Fibroblast of the conjunctiva (primary cell): ENCODE results near the gene KIR2DL1.
"Not testable (repeated sequence)": the region's sequence is repeated elsewhere in the genome, so short reads cannot be mapped to it uniquely, and the experiment has no call there.

Experiments used
- DNase-seq: peaks from one replicate; pipeline ENCODE4 v3.0.0-alpha.2; 2010; ENCODE audit warnings: low read depth

KIR2DL1 gene

DNA sequence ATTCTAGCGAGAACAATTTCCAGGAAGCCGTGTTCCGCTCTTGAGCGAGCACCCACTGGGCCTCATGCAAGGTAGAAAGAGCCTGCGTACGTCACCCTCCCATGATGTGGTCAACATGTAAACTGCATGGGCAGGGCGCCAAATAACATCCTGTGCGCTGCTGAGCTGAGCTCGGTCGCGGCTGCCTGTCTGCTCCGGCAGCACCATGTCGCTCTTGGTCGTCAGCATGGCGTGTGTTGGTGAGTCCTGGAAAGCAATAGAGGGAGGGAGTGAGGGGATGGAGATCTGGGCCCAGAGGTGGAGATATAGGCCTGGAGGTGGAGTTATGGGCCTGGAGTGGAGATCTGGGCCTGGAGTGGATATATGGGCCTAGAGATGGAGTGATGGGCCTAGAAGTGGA lies at the start of gene KIR2DL1:
Gene KIR2DL1 (plus strand): TSS at position 148 of the 400 bp plus-strand sequence. CDS start 58 bp downstream, at position 206.
- not testable (repeated sequence) for DNase-seq

DNA sequence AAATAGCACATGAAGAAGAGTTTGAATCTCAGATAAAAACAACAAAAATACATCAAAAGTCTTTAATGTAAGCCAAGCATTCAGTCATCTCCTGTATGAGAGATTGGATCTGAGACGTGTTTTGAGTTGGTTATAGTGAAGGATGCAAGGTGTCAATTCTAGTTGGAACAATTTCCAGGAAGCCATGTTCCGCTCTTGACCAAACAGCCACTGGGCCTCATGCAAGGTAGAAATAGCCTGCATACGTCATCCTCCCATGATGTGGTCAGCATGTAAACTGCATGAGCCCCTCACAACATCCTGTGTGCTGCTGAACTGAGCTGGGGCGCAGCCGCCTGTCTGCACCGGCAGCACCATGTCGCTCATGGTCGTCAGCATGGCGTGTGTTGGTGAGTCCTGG lies 45.5 kb upstream of the KIR2DL1 start, which contains the start of gene KIR3DL3:
Gene KIR3DL3 (plus strand): TSS at position 301 of the 400 bp plus-strand sequence. CDS start 55 bp downstream, at position 356.
- no peak for DNase-seq

DNA sequence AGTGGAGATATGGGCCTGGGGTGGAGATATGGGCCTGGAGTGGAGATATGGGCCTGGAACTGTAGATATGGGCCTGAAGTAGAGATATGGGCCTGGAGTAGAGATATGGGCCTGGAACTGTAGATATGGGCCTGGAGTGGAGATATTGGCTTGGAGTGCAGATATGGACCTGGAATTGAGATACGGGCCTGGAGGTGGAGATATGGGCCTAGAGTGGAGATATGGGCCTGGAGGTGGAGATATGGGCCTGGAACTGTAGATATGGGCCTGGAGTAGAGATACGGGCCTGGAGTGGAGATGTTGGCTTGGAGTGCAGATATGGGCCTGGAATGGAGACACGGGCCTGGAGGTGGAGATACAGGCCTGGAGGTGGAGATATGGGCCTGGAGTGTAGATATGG lies 44.9 kb upstream of the KIR2DL1 start:
- DNase-seq, result no peak

DNA sequence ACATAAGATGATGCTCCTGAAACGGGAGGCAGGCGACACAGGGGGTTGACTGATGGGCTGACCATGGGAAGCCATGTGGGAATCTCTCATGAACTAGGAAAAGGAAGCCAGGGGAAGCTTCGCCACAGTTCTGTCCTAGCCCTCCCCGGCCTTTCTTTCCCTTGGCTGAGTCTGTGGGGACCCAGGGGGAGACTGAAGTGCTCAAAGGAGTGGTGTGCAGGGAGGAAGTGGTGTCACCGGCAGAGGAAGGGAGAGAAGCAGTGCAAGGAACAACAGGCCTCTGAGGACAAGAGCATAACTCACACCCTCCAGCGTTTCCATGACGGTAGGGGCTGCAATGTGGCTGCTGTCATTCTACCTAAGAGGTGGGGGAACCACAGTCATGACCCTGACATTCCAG lies 44.3 kb upstream of the KIR2DL1 start:
- DNase-seq, result no peak

DNA sequence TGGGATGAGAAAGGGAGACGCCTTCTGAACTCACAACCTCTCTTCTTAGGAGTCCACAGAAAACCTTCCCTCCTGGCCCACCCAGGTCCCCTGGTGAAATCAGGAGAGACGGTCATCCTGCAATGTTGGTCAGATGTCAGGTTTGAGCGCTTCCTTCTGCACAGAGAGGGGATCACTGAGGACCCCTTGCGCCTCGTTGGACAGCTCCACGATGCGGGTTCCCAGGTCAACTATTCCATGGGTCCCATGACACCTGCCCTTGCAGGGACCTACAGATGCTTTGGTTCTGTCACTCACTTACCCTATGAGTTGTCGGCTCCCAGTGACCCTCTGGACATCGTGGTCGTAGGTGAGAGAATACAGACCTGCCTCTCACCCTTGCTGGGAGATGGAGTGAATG lies 42.0 kb upstream of the KIR2DL1 start:
- DNase-seq, result no peak

DNA sequence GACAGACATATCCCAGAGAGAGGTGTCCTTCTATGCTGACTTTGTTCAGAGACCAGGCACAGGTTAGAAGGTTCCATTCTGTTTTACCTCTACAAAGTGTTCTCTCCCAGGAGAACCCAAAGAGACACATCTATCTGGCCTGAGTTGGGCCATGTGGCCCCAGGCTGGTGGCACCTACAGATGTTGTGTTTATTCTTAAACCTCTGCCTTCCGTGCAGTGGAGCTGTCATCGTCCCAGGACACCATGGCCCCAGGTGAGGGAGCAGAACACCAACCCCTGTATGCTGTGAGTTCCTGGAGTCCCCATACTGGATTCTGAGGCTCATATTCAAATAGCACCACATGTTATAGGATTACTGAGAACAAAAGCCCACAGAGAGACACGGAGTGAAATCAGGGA lies 41.4 kb upstream of the KIR2DL1 start:
- no peak for DNase-seq

DNA sequence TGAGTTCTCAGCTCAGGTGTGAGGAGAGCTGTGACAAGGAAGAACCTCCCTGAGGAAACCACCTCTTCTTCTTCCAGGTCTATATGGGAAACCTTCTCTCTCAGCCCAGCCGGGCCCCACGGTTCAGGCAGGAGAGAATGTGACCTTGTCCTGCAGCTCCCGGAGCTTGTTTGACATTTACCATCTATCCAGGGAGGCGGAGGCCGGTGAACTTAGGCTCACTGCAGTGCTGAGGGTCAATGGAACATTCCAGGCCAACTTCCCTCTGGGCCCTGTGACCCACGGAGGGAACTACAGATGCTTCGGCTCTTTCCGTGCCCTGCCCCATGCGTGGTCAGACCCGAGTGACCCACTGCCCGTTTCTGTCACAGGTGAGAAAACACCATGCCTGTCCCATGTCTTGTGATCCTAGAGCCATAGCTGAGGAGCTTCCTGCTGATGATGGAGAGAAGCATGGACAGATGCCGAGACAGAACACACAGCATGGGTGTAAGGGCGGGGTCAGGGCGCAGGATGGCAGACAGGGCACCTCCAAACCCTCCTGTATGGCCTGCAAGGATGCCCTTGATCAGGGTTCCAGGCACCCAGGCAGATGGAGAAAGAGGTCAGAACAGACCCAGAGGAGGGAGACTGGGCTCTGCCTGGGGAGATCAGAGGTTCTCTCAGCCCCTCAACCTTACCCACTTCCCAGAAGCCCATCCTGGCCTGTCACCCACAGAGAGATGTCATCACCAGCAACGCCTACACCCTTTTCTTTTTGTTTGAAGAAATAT lies 40.0 kb upstream of the KIR2DL1 start:
- no peak for DNase-seq

DNA sequence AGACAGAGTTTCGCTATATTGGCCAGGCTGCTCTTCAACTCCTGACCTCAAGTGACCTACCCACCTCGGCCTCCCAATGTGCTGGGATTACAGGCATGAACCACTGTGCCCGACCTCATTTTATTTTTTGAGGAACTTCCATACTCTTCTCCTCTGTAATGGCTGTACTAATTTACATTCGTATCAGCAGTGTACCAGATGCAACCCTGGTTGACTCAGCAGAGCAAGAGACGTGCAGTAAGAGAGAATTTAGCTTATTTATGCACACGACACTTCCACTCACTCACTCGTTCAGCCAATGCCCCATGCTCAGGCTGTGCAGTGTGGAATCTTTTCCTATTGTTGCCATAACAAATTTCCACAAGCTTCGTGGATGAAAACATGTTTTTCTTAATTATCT lies 38.4 kb upstream of the KIR2DL1 start:
- DNase-seq, result no peak

DNA sequence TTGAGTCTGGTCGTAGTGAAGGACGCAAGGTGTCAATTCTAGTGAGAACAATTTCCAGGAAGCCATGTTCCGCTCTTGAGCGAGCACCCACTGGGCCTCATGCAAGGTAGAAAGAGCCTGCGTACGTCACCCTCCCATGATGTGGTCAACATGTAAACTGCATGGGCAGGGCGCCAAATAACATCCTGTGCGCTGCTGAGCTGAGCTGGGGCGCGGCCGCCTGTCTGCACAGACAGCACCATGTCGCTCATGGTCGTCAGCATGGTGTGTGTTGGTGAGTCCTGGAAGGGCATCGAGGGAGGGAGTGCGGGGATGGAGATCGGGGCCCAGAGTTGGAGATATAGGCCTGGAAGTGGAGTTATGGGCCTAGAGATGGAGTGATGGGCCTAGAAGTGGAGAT lies 31.3 kb upstream of the KIR2DL1 start, which contains the start of gene KIR2DL3:
Gene KIR2DL3 (plus strand): TSS at position 208 of the 400 bp plus-strand sequence. CDS start 33 bp downstream, at position 241.
- DNase-seq, result not testable (repeated sequence)

DNA sequence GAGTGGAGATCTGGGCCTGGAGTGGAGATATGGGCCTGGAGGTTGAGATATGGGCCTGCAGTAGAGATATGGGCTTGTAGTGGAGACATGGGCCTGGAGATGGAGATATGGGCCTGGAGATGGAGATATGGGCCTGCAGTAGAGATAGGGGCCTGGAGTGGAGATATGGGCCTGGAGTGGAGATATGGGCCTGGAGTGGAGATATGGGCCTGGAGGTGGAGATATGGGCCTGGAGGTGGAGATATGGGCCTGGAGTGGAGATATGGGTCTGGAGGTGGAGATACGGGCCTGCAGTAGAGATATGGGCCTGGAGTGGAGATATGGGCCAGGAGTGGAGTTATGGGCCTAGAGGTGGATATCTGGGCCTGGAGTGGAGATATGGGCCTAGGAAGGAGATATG lies 30.9 kb upstream of the KIR2DL1 start:
- no peak for DNase-seq

DNA sequence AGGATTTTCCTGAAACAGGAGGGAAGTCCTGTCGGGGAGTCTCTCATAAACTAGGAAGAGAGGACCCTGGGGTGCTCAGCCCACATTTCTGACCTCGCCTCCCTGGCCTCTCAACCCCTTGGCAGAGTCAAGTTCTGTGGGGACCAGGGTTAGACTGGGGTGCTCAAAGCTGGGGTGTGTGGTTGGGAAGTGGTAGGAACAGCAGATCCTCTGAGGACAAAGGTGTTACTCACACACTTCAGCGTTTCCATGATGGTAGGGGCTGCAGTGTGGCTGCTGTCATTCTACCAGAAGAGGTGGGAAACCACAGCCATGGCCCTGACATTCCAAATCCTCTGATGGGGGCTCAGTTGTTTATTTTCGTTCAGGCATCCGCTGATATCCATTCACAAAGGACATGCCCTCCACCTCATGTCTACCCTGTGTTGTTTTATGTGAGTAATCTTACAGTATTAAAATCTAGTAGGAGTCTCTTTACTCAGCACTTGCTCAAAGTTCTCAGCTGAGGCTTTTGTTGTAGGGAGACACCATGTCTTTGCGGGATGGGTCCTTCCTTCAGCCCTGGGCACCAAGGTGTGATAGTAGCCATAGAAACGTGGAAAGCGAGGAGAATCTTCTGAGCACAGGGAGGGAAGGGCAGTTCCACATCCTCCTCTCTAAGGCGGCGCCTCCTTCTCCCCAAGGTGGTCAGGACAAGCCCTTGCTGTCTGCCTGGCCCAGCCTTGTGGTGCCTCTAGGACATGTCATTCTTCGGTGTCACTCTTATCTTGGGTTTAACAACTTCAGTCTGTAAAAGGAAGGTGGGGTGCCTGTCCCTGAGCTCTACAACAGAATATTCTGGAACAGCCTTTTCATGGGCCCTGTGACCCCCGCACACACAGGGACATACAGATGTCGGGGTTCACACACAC lies 29.8 kb upstream of the KIR2DL1 start:
- no peak for DNase-seq

DNA sequence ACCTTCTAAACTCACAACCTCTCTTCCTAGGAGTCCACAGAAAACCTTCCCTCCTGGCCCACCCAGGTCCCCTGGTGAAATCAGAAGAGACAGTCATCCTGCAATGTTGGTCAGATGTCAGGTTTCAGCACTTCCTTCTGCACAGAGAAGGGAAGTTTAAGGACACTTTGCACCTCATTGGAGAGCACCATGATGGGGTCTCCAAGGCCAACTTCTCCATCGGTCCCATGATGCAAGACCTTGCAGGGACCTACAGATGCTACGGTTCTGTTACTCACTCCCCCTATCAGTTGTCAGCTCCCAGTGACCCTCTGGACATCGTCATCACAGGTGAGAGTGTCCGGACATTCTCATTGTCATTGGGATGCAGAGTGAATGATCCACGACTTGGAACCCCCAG lies 27.6 kb upstream of the KIR2DL1 start:
- DNase-seq, result not testable (repeated sequence)

DNA sequence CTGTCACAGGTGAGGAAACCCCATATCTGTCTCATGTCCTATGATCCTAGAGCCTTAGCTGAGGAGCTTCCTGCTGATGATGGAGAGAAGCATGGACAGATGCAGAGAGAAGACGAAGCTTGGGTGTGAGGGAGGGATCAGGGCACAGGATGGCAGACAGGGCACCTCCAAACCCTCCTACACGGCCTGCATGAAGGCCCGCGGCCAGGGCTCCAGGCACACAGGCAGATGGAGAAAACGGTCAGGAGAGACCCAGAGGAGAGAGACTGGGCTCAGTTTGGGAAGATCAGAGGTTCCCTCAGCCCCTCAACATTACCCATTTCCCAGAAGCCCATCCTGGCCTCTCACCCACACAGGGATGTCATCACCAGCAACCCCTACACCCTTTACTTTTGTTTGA lies 25.5 kb upstream of the KIR2DL1 start:
- DNase-seq, result not testable (repeated sequence)

DNA sequence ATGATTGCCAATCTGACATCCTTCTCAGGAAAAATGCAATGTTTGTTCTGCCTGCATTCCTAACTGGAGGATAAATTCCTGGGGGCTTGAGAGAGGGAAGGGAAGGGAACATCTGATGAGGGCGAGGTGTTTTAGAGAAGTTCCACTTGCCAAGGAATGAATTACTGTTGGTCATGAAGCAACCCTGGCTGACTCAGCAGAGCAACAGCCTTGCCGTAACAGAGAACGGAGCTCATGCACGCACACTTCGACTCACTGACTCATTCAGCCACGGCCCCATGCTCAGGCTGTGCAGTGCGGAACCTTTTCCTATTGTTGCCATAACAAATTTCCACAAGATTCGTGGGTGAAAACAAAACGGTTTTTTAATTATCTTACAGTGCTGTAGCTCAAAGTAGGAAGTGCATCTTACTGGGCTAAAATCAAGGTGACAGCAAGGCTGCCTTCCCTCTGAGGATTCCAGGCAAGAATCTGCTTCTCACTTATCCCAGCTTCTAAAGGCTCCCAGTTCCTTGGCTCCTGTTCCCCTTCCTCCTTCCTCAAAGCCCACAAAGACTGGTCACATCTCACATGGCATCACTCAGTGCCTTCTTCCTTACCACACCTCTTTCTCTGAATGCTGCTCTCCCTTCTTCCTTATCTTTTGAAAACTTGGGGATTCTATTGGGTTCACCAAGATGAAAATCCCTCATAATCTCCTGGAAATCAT lies 21.8 kb upstream of the KIR2DL1 start:
- DNase-seq, result not testable (repeated sequence)

DNA sequence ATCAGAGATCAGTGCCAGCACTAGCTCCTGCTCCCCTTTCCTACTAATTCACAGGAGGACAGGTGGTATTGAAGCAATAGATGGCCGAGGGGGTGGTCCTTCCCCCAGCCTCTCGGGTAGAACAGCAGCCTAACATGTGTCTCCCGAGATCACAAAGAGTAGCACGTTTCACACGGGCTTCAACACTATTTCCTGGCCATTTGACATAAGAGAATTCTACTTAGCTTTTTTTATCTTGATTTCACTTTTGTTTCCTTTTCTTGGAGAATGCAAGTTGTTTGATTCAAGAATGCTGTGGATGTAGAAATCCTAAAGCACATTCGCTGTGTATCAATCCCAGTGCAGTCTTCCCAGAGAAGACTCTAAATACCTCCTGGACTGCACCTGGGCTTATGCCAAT lies 19.3 kb upstream of the KIR2DL1 start:
- not testable (repeated sequence) for DNase-seq

DNA sequence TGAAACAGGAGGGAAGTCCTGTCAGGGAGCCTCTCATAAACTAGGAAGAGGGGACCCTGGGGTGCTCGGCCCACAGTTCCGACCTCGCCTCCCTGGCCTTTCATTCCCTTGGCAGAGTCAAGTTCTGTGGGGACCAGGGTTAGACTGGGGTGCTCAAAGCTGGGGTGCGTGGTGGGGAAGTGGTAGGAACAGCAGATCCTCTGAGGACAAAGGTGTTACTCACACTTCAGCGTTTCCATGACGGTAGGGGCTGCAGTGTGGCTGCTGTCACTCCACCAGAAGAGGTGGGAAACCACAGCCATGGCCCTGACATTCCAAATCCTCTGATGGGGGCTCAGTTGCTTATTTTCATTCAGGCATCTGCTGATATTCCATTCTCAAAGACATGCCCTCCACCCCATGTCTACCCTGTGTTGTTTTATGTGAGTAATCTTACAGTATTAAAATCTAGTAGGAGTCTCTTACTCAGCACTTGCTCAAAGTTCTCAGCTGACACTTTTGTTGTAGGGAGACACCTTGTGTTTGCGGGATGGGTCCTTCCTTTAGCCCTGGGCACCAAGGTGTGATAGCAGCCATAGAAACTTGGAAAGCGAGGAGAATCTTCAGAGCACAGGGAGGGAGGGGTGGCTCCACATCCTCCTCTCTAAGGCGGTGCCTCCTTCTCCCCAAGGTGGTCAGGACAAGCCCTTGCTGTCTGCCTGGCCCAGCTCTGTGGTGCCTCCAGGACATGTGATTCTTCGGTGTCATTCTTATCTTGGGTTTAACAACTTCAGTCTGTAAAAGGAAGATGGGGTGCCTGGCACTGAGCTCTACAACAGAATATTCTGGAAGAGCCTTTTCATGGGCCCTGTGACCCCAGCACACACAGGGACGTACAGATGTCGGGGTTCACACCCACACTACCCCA lies 13.1 kb upstream of the KIR2DL1 start:
- not testable (repeated sequence) for DNase-seq

DNA sequence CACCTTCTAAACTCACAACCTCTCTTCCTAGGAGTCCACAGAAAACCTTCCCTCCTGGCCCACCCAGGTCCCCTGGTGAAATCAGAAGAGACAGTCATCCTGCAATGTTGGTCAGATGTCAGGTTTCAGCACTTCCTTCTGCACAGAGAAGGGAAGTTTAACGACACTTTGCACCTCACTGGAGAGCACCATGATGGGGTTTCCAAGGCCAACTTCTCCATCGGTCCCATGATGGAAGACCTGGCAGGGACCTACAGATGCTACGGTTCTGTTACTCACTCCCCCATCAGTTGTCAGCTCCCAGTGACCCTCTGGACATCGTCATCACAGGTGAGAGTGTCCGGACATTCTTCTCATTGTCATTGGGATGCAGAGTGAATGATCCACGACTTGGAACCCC lies 11.0 kb upstream of the KIR2DL1 start:
- DNase-seq, result not testable (repeated sequence)

DNA sequence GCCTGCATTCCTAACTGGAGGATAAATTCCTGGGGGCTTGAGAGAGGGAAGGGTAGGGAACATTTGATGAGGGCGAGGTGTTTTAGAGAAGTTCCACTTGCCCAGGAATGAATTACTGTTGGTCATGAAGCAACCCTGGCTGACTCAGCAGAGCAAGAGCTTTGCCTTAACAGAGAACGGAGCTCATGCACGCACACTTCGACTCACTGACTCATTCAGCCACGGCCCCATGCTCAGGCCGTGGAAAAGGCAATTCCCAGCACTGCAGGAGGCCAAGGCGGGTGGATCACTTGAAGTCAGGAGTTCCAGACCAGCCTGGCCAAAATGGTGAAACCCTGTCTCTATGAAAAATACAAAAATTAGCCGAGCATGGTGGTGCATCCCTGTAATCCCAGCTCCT lies 5.4 kb upstream of the KIR2DL1 start:
- DNase-seq, result not testable (repeated sequence)

DNA sequence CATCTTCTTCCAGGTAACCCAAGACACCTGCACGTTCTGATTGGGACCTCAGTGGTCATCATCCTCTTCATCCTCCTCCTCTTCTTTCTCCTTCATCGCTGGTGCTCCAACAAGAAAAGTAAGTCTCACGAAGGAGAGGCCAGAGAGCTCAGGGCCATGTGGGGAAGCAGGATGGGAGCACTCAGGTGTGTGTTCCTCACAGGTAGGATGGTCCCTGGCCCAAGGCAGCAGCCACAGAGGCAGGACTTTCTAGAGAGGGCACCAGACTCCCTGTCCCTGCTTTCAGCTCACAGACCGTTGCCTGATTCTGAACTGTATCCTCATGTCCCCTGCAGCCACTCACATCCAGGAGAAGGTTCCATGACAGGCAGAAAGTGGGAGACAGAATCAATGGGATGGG lies 3.1 kb upstream of the KIR2DL1 start:
- DNase-seq, result not testable (repeated sequence)

DNA sequence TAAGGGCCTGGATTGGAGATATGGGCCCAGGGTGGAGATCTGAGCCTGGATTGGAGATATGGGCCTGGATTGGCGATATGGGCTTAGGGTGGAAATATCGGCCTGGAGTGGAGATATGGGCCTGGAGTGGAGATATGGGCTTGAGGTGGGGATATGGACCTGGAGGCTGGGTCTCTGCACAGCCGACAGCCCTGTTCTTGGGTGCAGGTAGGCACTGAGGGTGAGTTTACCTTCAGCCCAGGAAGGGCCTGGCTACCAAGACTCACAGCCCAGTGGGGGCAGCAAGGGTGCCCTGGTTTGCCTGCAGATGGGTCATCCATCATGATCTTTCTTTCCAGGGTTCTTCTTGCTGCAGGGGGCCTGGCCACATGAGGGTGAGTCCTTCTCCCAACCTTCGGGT lies 918 bp downstream of the KIR2DL1 start:
- DNase-seq, result not testable (repeated sequence)
